MV-4-11 (cell line): ENCODE measurements around the gene GDE1.

Experiments used
- DNase-seq: peaks from one replicate; lab custom pipeline; 2025; lab: John Stamatoyannopoulos, UW

GDE1 gene

GRCh38 chr16:19523559-19524355, 1.9 kb upstream of the GDE1 start, which contains the start of gene CCP110:
CCP110 (plus strand) TSS chr16:19523942; CDS start chr16:19527882, 3,940 bp downstream.
- peak; percentile 95 for DNase-seq

- DNase-seq: no peak
These were observed 1.3 kb upstream of the GDE1 start for GRCh38 chr16:19523184-19523558.

GRCh38 chr16:19522760-19523159, 862 bp upstream of the GDE1 start:
- DNase-seq: no peak

GRCh38 chr16:19522397-19522732, 467 bp upstream of the GDE1 start:
- no peak for DNase-seq

GRCh38 chr16:19520861-19521331, 1.0 kb downstream of the GDE1 start:
- DNase-seq: no peak

- no peak for DNase-seq
These were observed 3.5 kb downstream of the GDE1 start for GRCh38 chr16:19518388-19518787.

GRCh38 chr16:19517424-19518089, 4.3 kb downstream of the GDE1 start:
- no peak for DNase-seq

GRCh38 chr16:19515757-19516156, 6.1 kb downstream of the GDE1 start:
- DNase-seq: no peak

- peak; percentile 96 for DNase-seq
These were observed 8.4 kb downstream of the GDE1 start for GRCh38 chr16:19513377-19514053.

GRCh38 chr16:19512297-19512696, 9.6 kb downstream of the GDE1 start:
- DNase-seq: no peak

GRCh38 chr16:19507867-19508266, 14.0 kb downstream of the GDE1 start:
- DNase-seq: no peak

- no peak for DNase-seq
These were observed 14.9 kb downstream of the GDE1 start for GRCh38 chr16:19506965-19507364.

- no peak for DNase-seq
These were observed 16.1 kb downstream of the GDE1 start for GRCh38 chr16:19505600-19506303.

- DNase-seq: no peak
These were observed 18.3 kb downstream of the GDE1 start for GRCh38 chr16:19503461-19504075.

GRCh38 chr16:19502395-19503131, 19.3 kb downstream of the GDE1 start:
- DNase-seq: peak; percentile 79

- no peak for DNase-seq
These were observed 22.4 kb downstream of the GDE1 start for GRCh38 chr16:19499481-19499880.

- DNase-seq: no peak
These were observed 22.9 kb downstream of the GDE1 start for GRCh38 chr16:19499006-19499405.

- DNase-seq: peak; percentile 86
These were observed 24.7 kb downstream of the GDE1 start for GRCh38 chr16:19497176-19497575.

- DNase-seq: no peak
These were observed 31.3 kb downstream of the GDE1 start for GRCh38 chr16:19490619-19491018.

- DNase-seq: no peak
These were observed 33.7 kb downstream of the GDE1 start for GRCh38 chr16:19488213-19488640.

GRCh38 chr16:19486750-19487325, 35.1 kb downstream of the GDE1 start:
- DNase-seq: no peak
